Activated CD8-positive, alpha-beta T cell treated with anti-CD3 and anti-CD28 coated beads for 36 hours (primary cell): ENCODE results near the gene UPP2. TPM values are rescaled to one million over a fixed set of nuclear protein-coding genes. Genes with fewer than 3 reads are reported as not detected.

Experiments used
- ATAC-seq: fragments of 200-7000 bp; cut with Tn5 transposase; one replicate; pipeline ENCODE4 v1.10.0; 2021; ENCODE audit warnings: mild to moderate bottlenecking, moderate library complexity
- CTCF ChIA-PET: fragments of 350-600 bp; sonication (Branson Sonifier 250); formaldehyde crosslinking; loops from one replicate; lab custom pipeline; 2021; ENCODE audit warnings: antibody characterized with exemption; lab: Charles Lee
- POLR2A ChIA-PET: fragments of 350-600 bp; sonication (Branson Sonifier 250); formaldehyde crosslinking; loops from one replicate; lab custom pipeline; 2021; ENCODE audit warnings: antibody characterized with exemption; lab: Charles Lee
- DNase-seq: peaks from one replicate; pipeline ENCODE4 v3.0.0-alpha.2; 2020
- H3K27ac Mint-ChIP-seq: one replicate; pipeline ENCODE4 v1.8.0; 2021; ENCODE audit warnings: mild to moderate bottlenecking, mixed read lengths
- H3K27me3 Mint-ChIP-seq: one replicate; pipeline ENCODE4 v1.8.0; 2021; ENCODE audit warnings: mixed read lengths
- H3K36me3 Mint-ChIP-seq: one replicate; pipeline ENCODE4 v1.8.0; 2021; ENCODE audit warnings: low read depth, mixed read lengths
- H3K4me1 Mint-ChIP-seq: one replicate; pipeline ENCODE4 v1.8.0; 2021; ENCODE audit warnings: low read depth, mixed read lengths
- H3K4me3 Mint-ChIP-seq: one replicate; pipeline ENCODE4 v1.8.0; 2021; ENCODE audit warnings: mild to moderate bottlenecking, moderate library complexity, mixed read lengths
- H3K9me3 Mint-ChIP-seq: one replicate; pipeline ENCODE4 v1.8.0; 2021; ENCODE audit warnings: mixed read lengths
- intact Hi-C: fragments of 100-400 bp; cut with micrococcal nuclease; formaldehyde crosslinking; loops from one replicate; pipeline ENCODE4 v1.10.0; 2022
- total RNA-seq, 2 experiments: library from RNA; stranded (reverse); gene quantifications; one replicate each; pipeline ENCODE4 v1.2.3, GENCODE V29; 2021
- TF ChIP-seq, protein P1 (sequence below): fragments of 200-600 bp; IDR thresholded peaks from one replicate; pipeline ENCODE4 v1.8.0; 2022; ENCODE audit warnings: antibody characterized with exemption, mild to moderate bottlenecking

The UPP2 gene
- total RNA-seq, 2 experiments from 2014 or later, result not detected

DNA sequence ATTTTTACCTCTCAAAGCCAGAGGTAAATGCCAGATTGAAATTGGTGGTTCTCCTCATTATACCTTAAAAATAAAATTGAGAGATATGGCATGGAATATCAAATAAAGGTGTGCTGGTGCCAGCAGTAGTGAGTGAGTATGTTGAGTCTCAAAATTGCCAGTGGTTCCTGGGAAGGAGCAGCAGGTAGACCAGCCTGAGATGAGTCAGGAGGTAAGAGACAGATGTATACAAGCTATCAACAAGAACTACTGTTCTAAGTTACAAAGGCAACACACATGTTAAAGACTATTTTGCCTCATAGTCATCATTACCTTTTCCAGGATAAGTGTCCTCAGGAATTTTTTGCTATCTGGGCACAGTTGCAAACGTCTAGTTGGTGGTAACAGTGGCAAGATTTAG is 1.3 kb upstream of the UPP2 start:
- ATAC-seq (no peak), DNase-seq (no peak)
- intact Hi-C loops, result no loop called here
- no peaks in the 10 kb centered on the region for H3K36me3 Mint-ChIP-seq
- H3K27me3 Mint-ChIP-seq, result no peaks in the 10 kb centered on the region
- H3K4me1 Mint-ChIP-seq, result no peaks in the 10 kb centered on the region
- TF ChIP-seq, protein P1, sequence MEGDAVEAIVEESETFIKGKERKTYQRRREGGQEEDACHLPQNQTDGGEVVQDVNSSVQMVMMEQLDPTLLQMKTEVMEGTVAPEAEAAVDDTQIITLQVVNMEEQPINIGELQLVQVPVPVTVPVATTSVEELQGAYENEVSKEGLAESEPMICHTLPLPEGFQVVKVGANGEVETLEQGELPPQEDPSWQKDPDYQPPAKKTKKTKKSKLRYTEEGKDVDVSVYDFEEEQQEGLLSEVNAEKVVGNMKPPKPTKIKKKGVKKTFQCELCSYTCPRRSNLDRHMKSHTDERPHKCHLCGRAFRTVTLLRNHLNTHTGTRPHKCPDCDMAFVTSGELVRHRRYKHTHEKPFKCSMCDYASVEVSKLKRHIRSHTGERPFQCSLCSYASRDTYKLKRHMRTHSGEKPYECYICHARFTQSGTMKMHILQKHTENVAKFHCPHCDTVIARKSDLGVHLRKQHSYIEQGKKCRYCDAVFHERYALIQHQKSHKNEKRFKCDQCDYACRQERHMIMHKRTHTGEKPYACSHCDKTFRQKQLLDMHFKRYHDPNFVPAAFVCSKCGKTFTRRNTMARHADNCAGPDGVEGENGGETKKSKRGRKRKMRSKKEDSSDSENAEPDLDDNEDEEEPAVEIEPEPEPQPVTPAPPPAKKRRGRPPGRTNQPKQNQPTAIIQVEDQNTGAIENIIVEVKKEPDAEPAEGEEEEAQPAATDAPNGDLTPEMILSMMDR, result no peak
- no peak overlapping the region for H3K27ac Mint-ChIP-seq
- H3K9me3 Mint-ChIP-seq, result no peaks in the 10 kb centered on the region
- POLR2A ChIA-PET, result no interaction called here
- H3K4me3 Mint-ChIP-seq, result no peak overlapping the region
- CTCF ChIA-PET, result no interaction called here

DNA sequence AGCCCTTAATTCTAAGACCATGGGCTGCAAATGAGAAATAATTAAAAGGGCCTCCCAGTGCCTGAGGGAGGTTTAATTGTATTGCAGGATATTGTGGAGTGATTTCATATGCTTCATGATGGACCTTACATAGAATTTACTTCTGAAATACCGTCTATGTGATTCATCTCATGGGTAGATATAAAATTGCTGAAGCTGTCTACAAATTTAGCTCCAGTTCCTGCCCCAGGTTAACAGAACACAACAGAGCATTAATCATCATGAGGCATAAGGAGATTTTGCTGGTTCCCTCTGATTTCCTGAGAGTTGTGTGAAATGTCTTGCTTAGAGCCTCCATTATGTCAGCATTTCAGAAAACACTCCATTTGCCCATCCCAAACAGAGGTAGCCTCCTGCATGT is 770 bp downstream of the UPP2 start:
- ChIA-PET CTCF (no interaction called here), POLR2A (no interaction called here)
- Mint-ChIP-seq H3K36me3 (no peaks in the 10 kb centered on the region), H3K4me1 (no peaks in the 10 kb centered on the region), H3K9me3 (no peaks in the 10 kb centered on the region), H3K27me3 (peaks cover 2% of the 10 kb centered on the region), H3K4me3 (no peak overlapping the region), H3K27ac (no peak overlapping the region)
- no peak for DNase-seq
- no peak for ATAC-seq
- intact Hi-C loops, result no loop called here
- TF ChIP-seq, protein P1, result no peak

DNA sequence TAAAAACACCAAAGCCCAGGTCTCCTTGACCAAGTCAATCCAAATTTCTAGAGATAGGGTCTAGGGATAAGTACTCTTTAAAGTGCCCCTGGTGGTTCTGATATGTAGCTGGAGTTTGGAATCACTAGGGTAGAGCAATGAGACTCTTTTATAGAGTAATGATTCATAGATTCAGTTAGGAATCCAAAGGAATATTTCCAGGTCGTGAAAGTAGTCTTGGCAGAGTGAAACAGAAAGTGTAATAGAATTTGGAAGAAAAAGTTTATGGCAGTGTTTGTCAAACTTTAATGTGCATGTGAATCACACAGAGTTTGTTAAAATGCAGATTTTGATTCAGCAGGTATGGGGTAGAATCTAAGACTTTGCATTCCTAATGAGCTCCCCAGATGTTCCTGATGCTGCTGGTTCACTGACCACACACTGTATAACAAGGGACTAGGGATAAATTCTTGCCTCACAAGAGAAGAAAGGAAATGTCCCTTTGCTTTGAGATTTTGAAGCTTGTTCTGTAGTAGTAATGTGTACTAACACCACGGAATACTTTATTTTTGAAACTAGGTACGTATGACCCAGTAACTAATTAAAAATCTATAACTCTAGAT is 1.8 kb downstream of the UPP2 start:
- DNase-seq (no peak), ATAC-seq (no peak)
- Mint-ChIP-seq H3K36me3 (no peaks in the 10 kb centered on the region), H3K27ac (no peak overlapping the region), H3K4me3 (no peak overlapping the region), H3K27me3 (peaks cover 2% of the 10 kb centered on the region), H3K4me1 (no peaks in the 10 kb centered on the region), H3K9me3 (no peaks in the 10 kb centered on the region)
- intact Hi-C loops, result no loop called here
- CTCF ChIA-PET, result no interaction called here
- TF ChIP-seq, protein P1, result no peak
- POLR2A ChIA-PET, result no interaction called here

DNA sequence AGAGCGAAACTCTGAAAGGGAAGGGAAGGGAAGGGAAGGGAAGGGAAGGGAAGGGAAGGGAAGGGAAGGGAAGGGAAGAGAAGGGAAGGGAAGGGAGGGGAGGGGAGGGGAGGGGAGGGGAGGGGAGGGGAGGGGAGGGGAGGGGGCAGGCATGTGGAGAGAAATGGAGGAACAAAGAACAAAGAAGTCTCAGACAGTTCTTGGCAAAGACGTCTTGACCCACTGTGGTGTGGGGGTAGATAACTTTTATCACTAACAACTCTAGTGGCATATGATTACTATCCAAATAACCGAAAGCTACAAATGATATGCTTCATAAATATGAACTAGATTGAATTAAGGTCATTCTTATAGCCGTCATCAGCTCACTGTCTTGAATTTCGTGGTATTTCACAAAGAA is 3.2 kb downstream of the UPP2 start:
- Mint-ChIP-seq H3K36me3 (no peaks in the 10 kb centered on the region), H3K27ac (no peak overlapping the region), H3K9me3 (no peaks in the 10 kb centered on the region), H3K4me3 (no peak overlapping the region), H3K27me3 (peaks cover 2% of the 10 kb centered on the region), H3K4me1 (no peaks in the 10 kb centered on the region)
- DNase-seq (no peak), ATAC-seq (no peak)
- intact Hi-C loops, result no loop called here
- TF ChIP-seq, protein P1, result no peak
- ChIA-PET POLR2A (no interaction called here), CTCF (no interaction called here)

DNA sequence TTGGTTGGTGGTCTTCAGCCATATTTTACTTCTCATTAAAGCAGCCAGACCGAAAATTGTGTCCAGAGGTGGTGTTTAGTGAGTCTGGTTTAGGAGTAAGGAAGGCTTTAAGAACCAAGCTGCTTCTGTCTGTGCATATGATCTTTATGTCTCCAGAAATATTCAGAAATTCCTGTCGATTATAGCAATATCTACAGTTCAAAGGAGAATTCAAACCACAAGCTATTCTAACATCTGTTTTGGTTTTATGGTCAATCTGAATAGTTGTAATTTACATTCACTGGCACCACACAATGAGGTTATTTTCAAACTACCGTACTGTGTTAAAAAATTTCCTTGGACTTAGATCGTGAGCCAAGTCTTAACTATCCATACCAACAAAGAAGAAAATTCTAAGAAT is 11.3 kb downstream of the UPP2 start:
- Mint-ChIP-seq H3K4me3 (no peak overlapping the region), H3K36me3 (no peaks in the 10 kb centered on the region), H3K9me3 (no peaks in the 10 kb centered on the region), H3K27ac (no peak overlapping the region), H3K4me1 (no peaks in the 10 kb centered on the region), H3K27me3 (peaks cover 3% of the 10 kb centered on the region)
- DNase-seq (no peak), ATAC-seq (no peak)
- POLR2A ChIA-PET, result no interaction called here
- TF ChIP-seq, protein P1, result no peak
- intact Hi-C loops, result no loop called here
- CTCF ChIA-PET, result no interaction called here
